GM18508 (cell line): ENCODE results near the gene IWS1.

Experiments used
- ATAC-seq: cut with Tn5 transposase; IDR thresholded peaks from one replicate; pipeline ENCODE4 v1.9.1; 2021; ENCODE audit warnings: moderate number of reproducible peaks; ENCODE audit not compliant: insufficient read depth, unreplicated experiment

IWS1 gene

GRCh38 chr2:127506510-127506909 lies 19.8 kb downstream of the IWS1 start:
- no peak for ATAC-seq

- no peak for ATAC-seq
Measured at GRCh38 chr2:127504552-127505430, 21.5 kb downstream of the IWS1 start.

GRCh38 chr2:127503491-127503890 lies 22.8 kb downstream of the IWS1 start:
- ATAC-seq = no peak

- ATAC-seq = no peak
Measured at GRCh38 chr2:127498386-127498785, 27.9 kb downstream of the IWS1 start.

- no peak for ATAC-seq
Measured at GRCh38 chr2:127490283-127490682, 36.0 kb downstream of the IWS1 start.

GRCh38 chr2:127486247-127487058 lies 39.8 kb downstream of the IWS1 start:
- ATAC-seq = no peak

GRCh38 chr2:127485694-127486071 lies 40.6 kb downstream of the IWS1 start:
- no peak for ATAC-seq

- no peak for ATAC-seq
Measured at GRCh38 chr2:127485051-127485693, 41.1 kb downstream of the IWS1 start.

GRCh38 chr2:127482031-127482430 lies 44.3 kb downstream of the IWS1 start:
- ATAC-seq = no peak

GRCh38 chr2:127479866-127480743 lies 46.2 kb downstream of the IWS1 start:
- no peak for ATAC-seq

GRCh38 chr2:127479219-127479825 lies 47.0 kb downstream of the IWS1 start:
- ATAC-seq = no peak

GRCh38 chr2:127475788-127476187 lies 50.5 kb downstream of the IWS1 start:
- ATAC-seq = no peak

GRCh38 chr2:127472268-127472667 lies 54.0 kb downstream of the IWS1 start:
- ATAC-seq = no peak

- no peak for ATAC-seq
Measured at GRCh38 chr2:127471286-127471988, 54.9 kb downstream of the IWS1 start.

GRCh38 chr2:127469974-127470373 lies 56.3 kb downstream of the IWS1 start:
- no peak for ATAC-seq

- no peak for ATAC-seq
Measured at GRCh38 chr2:127469051-127469450, 57.2 kb downstream of the IWS1 start.

- no peak for ATAC-seq
Measured at GRCh38 chr2:127465258-127465657, 61.0 kb downstream of the IWS1 start.

- ATAC-seq = no peak
Measured at GRCh38 chr2:127464470-127465257, 61.6 kb downstream of the IWS1 start.
